ENCODE measurements around the gene KLHL29.

The KLHL29 gene

GRCh38 chr2:23616630-23617029 lies 231.7 kb downstream of the KLHL29 start:
- no peak for DNase-seq (ENCODE audit: low read depth in 2 of 2)

GRCh38 chr2:23617167-23617810 lies 232.3 kb downstream of the KLHL29 start:
- no peak for DNase-seq (ENCODE audit: low read depth in 2 of 2)

- no peak for DNase-seq (ENCODE audit: low read depth in 2 of 2)
Measured at GRCh38 chr2:23617811-23618215, 232.8 kb downstream of the KLHL29 start.

GRCh38 chr2:23618265-23618664 lies 233.3 kb downstream of the KLHL29 start:
- DNase-seq (ENCODE audit: low read depth in 2 of 2), result no peak

GRCh38 chr2:23618794-23619530 lies 234.0 kb downstream of the KLHL29 start:
- DNase-seq (ENCODE audit: low read depth in 2 of 2), result no peak

- DNase-seq (ENCODE audit: low read depth in 2 of 2), result no peak
Measured at GRCh38 chr2:23619941-23620340, 235.0 kb downstream of the KLHL29 start.

- DNase-seq (ENCODE audit: low read depth in 2 of 2), result no peak
Measured at GRCh38 chr2:23620841-23621341, 235.9 kb downstream of the KLHL29 start.

GRCh38 chr2:23621616-23622015 lies 236.6 kb downstream of the KLHL29 start:
- DNase-seq (ENCODE audit: low read depth in 2 of 2), result no peak

- no peak for DNase-seq (ENCODE audit: low read depth in 2 of 2)
Measured at GRCh38 chr2:23622466-23622865, 237.5 kb downstream of the KLHL29 start.

GRCh38 chr2:23622966-23623675 lies 238.1 kb downstream of the KLHL29 start:
- DNase-seq (ENCODE audit: low read depth in 2 of 2), result no peak

GRCh38 chr2:23624378-23624777 lies 239.4 kb downstream of the KLHL29 start:
- DNase-seq (ENCODE audit: low read depth in 2 of 2), result peak in 1 of 2 donors; percentile 8

GRCh38 chr2:23624915-23625314 lies 239.9 kb downstream of the KLHL29 start:
- DNase-seq (ENCODE audit: low read depth in 2 of 2), result no peak

- DNase-seq (ENCODE audit: low read depth in 2 of 2), result no peak
Measured at GRCh38 chr2:23625726-23626125, 240.7 kb downstream of the KLHL29 start.

- DNase-seq (ENCODE audit: low read depth in 2 of 2), result no peak
Measured at GRCh38 chr2:23626701-23627230, 241.8 kb downstream of the KLHL29 start.

GRCh38 chr2:23627236-23628009 lies 242.4 kb downstream of the KLHL29 start:
- DNase-seq (ENCODE audit: low read depth in 2 of 2), result no peak

GRCh38 chr2:23628926-23629771 lies 244.2 kb downstream of the KLHL29 start:
- DNase-seq (ENCODE audit: low read depth in 2 of 2), result no peak

- DNase-seq (ENCODE audit: low read depth in 2 of 2), result no peak
Measured at GRCh38 chr2:23629772-23630480, 244.9 kb downstream of the KLHL29 start.

- no peak for DNase-seq (ENCODE audit: low read depth in 2 of 2)
Measured at GRCh38 chr2:23630961-23631360, 246.0 kb downstream of the KLHL29 start.

- DNase-seq (ENCODE audit: low read depth in 2 of 2), result no peak
Measured at GRCh38 chr2:23631389-23631788, 246.4 kb downstream of the KLHL29 start.

- DNase-seq (ENCODE audit: low read depth in 2 of 2), result no peak
Measured at GRCh38 chr2:23632386-23632785, 247.4 kb downstream of the KLHL29 start.

All from stimulated activated CD8-positive, alpha-beta memory T cell treated with anti-CD3 and anti-CD28 coated beads, Interleukin-15, amount 100 ng/mL, for 48 hours (primary cell).